GM21723 (cell line): Measurements from ENCODE around the gene RCAN1.
"Not testable (repeated sequence)": the region's sequence is repeated elsewhere in the genome, so short reads cannot be mapped to it uniquely, and the experiment has no call there.

Experiments used
- ATAC-seq: cut with Tn5 transposase; IDR thresholded peaks from one replicate; pipeline ENCODE4 v1.9.1; 2021; ENCODE audit warnings: mild to moderate bottlenecking, moderate library complexity; ENCODE audit not compliant: unreplicated experiment

The RCAN1 gene

GRCh38 chr21:34520281-34520680, 94.6 kb downstream of the RCAN1 start:
- ATAC-seq, result no peak

DNA sequence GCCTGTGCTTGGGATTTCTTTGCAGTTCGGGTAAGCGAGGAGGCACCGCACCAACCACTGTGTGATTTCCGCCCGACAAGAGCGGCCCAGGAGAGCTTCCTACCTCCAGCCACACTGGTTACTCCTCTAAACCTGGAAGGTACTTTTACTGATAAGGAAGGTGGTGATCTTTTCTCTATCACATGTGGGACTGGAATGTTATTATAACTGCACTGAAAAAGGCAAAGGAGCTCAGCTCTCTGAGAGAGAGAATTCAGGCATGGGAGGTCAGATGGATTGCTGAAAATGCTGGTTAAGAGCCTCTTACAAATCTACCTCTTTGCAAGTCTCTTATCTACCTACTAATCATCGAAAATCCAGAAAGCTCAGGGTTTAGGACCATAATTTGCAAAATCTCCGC, 95.2 kb downstream of the RCAN1 start:
- no peak for ATAC-seq

- ATAC-seq, result no peak
Measured at GRCh38 chr21:34519016-34519415, 95.9 kb downstream of the RCAN1 start.

DNA sequence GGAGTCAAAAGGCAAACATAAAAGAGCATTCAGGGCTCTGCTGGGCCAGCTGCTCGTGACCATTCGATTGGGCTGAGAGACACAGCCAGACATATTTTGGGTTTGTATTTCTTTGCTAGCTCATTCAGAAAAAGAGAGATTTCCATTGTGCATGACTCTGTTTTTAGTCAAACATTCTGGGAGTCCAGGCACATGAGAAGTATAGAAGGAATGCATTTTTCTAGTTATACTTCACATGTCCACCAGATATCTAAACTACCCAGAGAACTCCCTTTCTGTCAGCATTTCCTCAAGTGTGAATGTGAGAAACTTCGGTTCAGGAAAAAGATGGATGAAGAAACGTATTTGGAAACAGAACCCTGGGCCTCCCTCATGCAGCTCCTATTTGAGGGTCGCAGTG, 96.6 kb downstream of the RCAN1 start:
- ATAC-seq, result no peak

- no peak for ATAC-seq
Measured at GRCh38 chr21:34517491-34518245, 97.2 kb downstream of the RCAN1 start.

- ATAC-seq, result no peak
Measured at GRCh38 chr21:34517039-34517438, 97.9 kb downstream of the RCAN1 start.

- ATAC-seq, result no peak
Measured at GRCh38 chr21:34514576-34515115, 100.3 kb downstream of the RCAN1 start.

GRCh38 chr21:34513129-34513675, 101.7 kb downstream of the RCAN1 start:
- no peak for ATAC-seq

- ATAC-seq, result no peak
Measured at GRCh38 chr21:34511787-34512455, 103.0 kb downstream of the RCAN1 start, which contains the start of gene KCNE1. TSS of gene KCNE1 (minus strand) at chr21:34512210. CDS start at chr21:34449634, 62,576 bp downstream.

- ATAC-seq, result no peak
Measured at GRCh38 chr21:34511181-34511580, 103.7 kb downstream of the RCAN1 start.

GRCh38 chr21:34510148-34511142, 104.5 kb downstream of the RCAN1 start:
- ATAC-seq, result no peak

GRCh38 chr21:34509151-34509550, 105.8 kb downstream of the RCAN1 start:
- ATAC-seq, result no peak

GRCh38 chr21:34504595-34504994, 110.3 kb downstream of the RCAN1 start:
- ATAC-seq, result no peak

DNA sequence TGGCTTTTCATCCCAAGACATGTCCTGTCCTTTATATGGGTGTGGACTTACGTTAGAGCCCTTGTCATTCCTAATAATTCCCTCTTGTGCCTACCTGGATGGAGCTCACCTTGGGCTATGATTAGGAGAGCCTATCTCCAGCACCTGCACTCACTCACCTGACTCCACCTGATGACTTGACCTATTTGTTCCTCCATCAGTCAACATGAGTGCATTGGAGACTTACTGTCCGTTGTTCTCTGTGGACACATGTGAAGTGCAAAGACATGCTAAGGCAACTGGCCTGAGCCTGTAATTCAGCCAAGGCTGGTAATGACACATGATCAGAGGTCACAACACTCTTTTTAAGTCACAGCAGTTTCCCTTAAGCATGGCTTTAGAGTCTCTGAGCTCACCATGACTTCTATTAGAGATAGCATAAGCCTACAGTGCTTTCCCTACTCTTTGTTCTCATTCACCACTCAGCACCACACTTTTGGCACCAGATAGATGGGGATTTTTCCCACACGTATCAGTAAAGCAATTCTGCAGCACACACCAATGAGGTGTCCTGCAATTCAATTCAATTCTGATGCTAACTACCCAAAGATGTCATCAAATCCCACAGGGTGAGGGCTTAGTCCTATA, 112.3 kb downstream of the RCAN1 start:
- ATAC-seq, result no peak

GRCh38 chr21:34501716-34502115, 113.2 kb downstream of the RCAN1 start:
- no peak for ATAC-seq

GRCh38 chr21:34500191-34500590, 114.7 kb downstream of the RCAN1 start:
- ATAC-seq, result no peak

GRCh38 chr21:34499116-34499515, 115.8 kb downstream of the RCAN1 start:
- no peak for ATAC-seq

- no peak for ATAC-seq
Measured at GRCh38 chr21:34498623-34499022, 116.3 kb downstream of the RCAN1 start.

DNA sequence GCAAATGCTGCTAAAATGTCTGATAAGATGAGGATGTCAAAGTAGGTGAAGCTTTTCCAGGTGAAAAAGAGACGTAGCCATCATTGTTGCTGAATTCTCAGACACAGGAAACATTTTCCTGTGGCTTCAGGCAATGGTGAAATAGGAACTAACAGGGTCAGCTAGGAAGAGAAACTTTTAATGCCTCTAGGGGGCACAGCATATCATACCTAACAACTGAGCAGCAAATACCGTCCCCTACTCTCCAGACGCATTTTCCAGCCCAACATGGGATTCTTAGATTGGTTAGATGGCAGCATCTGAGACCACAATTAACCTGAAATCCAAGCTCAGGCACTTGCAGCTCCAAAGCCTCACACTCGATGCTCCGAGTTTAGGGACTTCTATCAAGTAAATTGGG, 131.1 kb downstream of the RCAN1 start:
- ATAC-seq, result not testable (repeated sequence)

GRCh38 chr21:34483435-34483834, 131.5 kb downstream of the RCAN1 start:
- ATAC-seq, result not testable (repeated sequence)
